Mesenchymal stem cell (in vitro differentiated cells and primary cell): Measurements from ENCODE around the gene PARD3.

ENCODE experiments used
- DNase-seq: peaks from one replicate; pipeline ENCODE4 v3.0.0-alpha.2; 2013
- H2AFZ ChIP-seq: one replicate; pipeline ENCODE4 v1.6.1; 2013; ENCODE audit warnings: low read depth, mild to moderate bottlenecking, control low read depth, inconsistent platforms, low read length, moderate library complexity
- H2AK5ac ChIP-seq: 2 replicates; pipeline ENCODE4 v1.6.1; 2013; ENCODE audit warnings: low read length, moderate library complexity, mild to moderate bottlenecking, inconsistent platforms; ENCODE audit not compliant: severe bottlenecking
- H2BK120ac ChIP-seq: one replicate; pipeline ENCODE4 v1.6.1; 2013; ENCODE audit warnings: low read depth, mild to moderate bottlenecking, inconsistent platforms, low read length, moderate library complexity
- H2BK12ac ChIP-seq, 2 experiments: one replicate each; pipeline ENCODE4 v1.6.1; 2013; ENCODE audit warnings: inconsistent platforms in 2 of 2, low read length in 2 of 2, mild to moderate bottlenecking in 2 of 2, moderate library complexity in 2 of 2, control low read depth in 1 of 2
- H2BK15ac ChIP-seq: one replicate; pipeline ENCODE4 v1.6.1; 2013; ENCODE audit warnings: mild to moderate bottlenecking, low read depth, inconsistent platforms; ENCODE audit not compliant: poor library complexity, severe bottlenecking
- H2BK5ac ChIP-seq: 2 replicates; pipeline ENCODE4 v1.6.1; 2013; ENCODE audit warnings: low read depth, mild to moderate bottlenecking, low read length, control low read depth, inconsistent platforms; ENCODE audit not compliant: poor library complexity, severe bottlenecking
- H3K14ac ChIP-seq, 2 experiments: one replicate each; pipeline ENCODE4 v1.6.1; 2013; ENCODE audit warnings: inconsistent platforms in 2 of 2, low read length in 2 of 2, control low read depth in 1 of 2, mild to moderate bottlenecking in 1 of 2, moderate library complexity in 1 of 2
- H3K18ac ChIP-seq, 2 experiments: one replicate each; pipeline ENCODE4 v1.6.1; 2013; ENCODE audit warnings: inconsistent platforms in 2 of 2, low read length in 2 of 2, control low read depth in 1 of 2, low read depth in 1 of 2, mild to moderate bottlenecking in 1 of 2
- H3K23ac ChIP-seq, 2 experiments: one replicate each; pipeline ENCODE4 v1.6.1; 2013; ENCODE audit warnings: inconsistent platforms in 2 of 2, low read length in 2 of 2, mild to moderate bottlenecking in 2 of 2, moderate library complexity in 2 of 2, control low read depth in 1 of 2
- H3K27ac ChIP-seq: 2 replicates; pipeline ENCODE4 v1.5.1; 2013; ENCODE audit warnings: mild to moderate bottlenecking, moderate library complexity, low read length, control low read depth, inconsistent platforms; ENCODE audit not compliant: poor library complexity, severe bottlenecking
- H3K27me3 ChIP-seq, 2 experiments: 2 replicates each; pipeline versions ENCODE4 v1.6.1 to v1.7.0; 2013; ENCODE audit warnings: low read length in 2 of 2, mild to moderate bottlenecking in 2 of 2, moderate library complexity in 2 of 2, control low read depth in 1 of 2, inconsistent platforms in 1 of 2; ENCODE audit not compliant: control insufficient read depth in 1 of 2, insufficient read depth in 1 of 2
- H3K36me3 ChIP-seq, 2 experiments: 2 replicates each; pipeline versions ENCODE4 v1.6.1 to v1.7.0; 2013; ENCODE audit warnings: low read length in 2 of 2, control low read depth in 1 of 2, inconsistent platforms in 1 of 2, low read depth in 1 of 2, mild to moderate bottlenecking in 1 of 2; ENCODE audit not compliant: insufficient read depth in 2 of 2, control insufficient read depth in 1 of 2
- H3K4ac ChIP-seq, 2 experiments: one replicate each; pipeline ENCODE4 v1.6.1; 2013; ENCODE audit warnings: inconsistent platforms in 2 of 2, low read length in 2 of 2, mild to moderate bottlenecking in 2 of 2, moderate library complexity in 2 of 2, control low read depth in 1 of 2, low read depth in 1 of 2
- H3K4me1 ChIP-seq: 2 replicates; pipeline ENCODE4 v1.6.1; 2013; ENCODE audit warnings: low read depth, low read length, control low read depth; ENCODE audit not compliant: control insufficient read depth, insufficient read depth
- H3K4me2 ChIP-seq: 2 replicates; pipeline ENCODE4 v1.6.1; 2013; ENCODE audit warnings: low read length, mild to moderate bottlenecking, inconsistent platforms; ENCODE audit not compliant: poor library complexity, severe bottlenecking
- H3K4me3 ChIP-seq, 2 experiments: 2 replicates each; pipeline versions ENCODE4 v1.5.1 to v1.7.0; 2013; ENCODE audit warnings: low read length in 2 of 2, mild to moderate bottlenecking in 2 of 2, control low read depth in 1 of 2, low read depth in 1 of 2; ENCODE audit not compliant: insufficient read depth in 1 of 2
- H3K79me1 ChIP-seq: replicated peaks from 2 replicates; pipeline ENCODE4 v1.6.1; 2013; ENCODE audit warnings: mild to moderate bottlenecking, control low read depth, low read length, inconsistent platforms; ENCODE audit not compliant: poor library complexity, severe bottlenecking
- H3K9ac ChIP-seq: 2 replicates; pipeline ENCODE4 v1.7.0; 2013; ENCODE audit warnings: mild to moderate bottlenecking, low read length, moderate library complexity
- H3K9me3 ChIP-seq: 2 replicates; pipeline ENCODE4 v1.7.0; 2013; ENCODE audit warnings: mild to moderate bottlenecking, low read length; ENCODE audit not compliant: control insufficient read depth
- H4K8ac ChIP-seq: one replicate; pipeline ENCODE4 v1.6.1; 2013; ENCODE audit warnings: inconsistent platforms, mild to moderate bottlenecking, low read length, moderate library complexity
- H4K91ac ChIP-seq: one replicate; pipeline ENCODE4 v1.6.1; 2013; ENCODE audit warnings: mild to moderate bottlenecking, low read length, inconsistent platforms
- WGBS: methylation state at CpG from one replicate; pipeline ENCODE4 v1.1.7; 2013; ENCODE audit warnings: mixed read lengths; 5-methylcytosine and 5-hydroxymethylcytosine counted together

Gene PARD3

DNA sequence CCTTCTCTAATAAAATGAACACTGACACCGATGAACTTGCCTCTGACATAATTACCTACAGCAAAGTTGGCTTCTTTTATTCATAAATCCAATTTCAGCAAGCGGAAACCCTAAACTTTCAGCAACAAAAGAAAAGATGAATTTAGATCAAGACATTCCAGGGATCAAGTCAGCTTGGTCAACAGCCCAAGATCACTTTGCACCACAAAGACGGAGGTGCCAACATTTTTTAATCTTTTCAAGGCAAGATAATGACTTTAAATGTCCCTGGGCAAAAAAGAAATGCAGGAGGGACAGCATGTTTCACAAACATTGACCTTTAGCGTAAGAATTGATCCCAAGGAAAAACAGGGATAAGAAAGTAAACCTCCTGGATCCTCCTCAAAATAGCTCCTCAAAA, 636.9 kb downstream of the PARD3 start:
- H4K8ac ChIP-seq = no peak overlapping the region
- no peak overlapping the region for H2BK120ac ChIP-seq
- no peak overlapping the region for H3K4ac ChIP-seq
- H3K9me3 ChIP-seq = no peaks in the 10 kb centered on the region
- H3K27ac ChIP-seq = no peak overlapping the region
- DNase-seq = no peak
- 95% methylated on average over 4 of the region's 4 CpGs for WGBS
- H3K36me3 ChIP-seq = no peaks in the 10 kb centered on the region
- no peak overlapping the region for H2BK15ac ChIP-seq
- no peak overlapping the region for H3K23ac ChIP-seq
- peaks cover 16% of the 10 kb centered on the region for H3K79me1 ChIP-seq
- no peak overlapping the region for H3K9ac ChIP-seq
- H2AK5ac ChIP-seq = no peak overlapping the region
- no peak overlapping the region for H3K14ac ChIP-seq
- no peak overlapping the region for H3K4me2 ChIP-seq
- peaks cover 8% of the 10 kb centered on the region for H3K4me1 ChIP-seq
- H2BK12ac ChIP-seq = no peak overlapping the region
- no peak overlapping the region for H3K4me3 ChIP-seq
- no peak overlapping the region for H4K91ac ChIP-seq
- no peak overlapping the region for H3K18ac ChIP-seq
- H2AFZ ChIP-seq = no peak overlapping the region
- H2BK5ac ChIP-seq = no peak overlapping the region
- H3K27me3 ChIP-seq = no peaks in the 10 kb centered on the region

DNA sequence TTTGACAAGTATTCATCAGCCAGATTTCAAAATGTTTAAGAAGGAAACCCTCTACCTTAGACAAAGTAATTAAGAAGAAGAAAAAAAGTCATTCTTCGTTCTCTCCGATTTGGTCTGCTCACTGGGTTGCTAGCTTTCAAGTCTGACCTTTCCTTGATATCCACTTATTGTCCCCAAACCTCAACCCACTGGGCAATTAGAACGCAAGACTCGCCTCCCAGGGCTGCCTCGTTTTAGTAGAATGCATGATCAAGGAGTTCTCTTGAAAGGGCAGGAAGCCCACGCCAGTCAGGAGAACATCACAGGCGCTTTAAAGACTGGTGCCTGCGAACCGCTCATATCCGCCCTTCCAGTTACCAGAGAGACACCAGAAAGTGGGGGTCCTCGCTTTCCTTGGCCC, 637.7 kb downstream of the PARD3 start:
- Histone ChIP-seq H3K14ac (no peak overlapping the region), H2BK15ac (no peak overlapping the region), H3K4ac (no peak overlapping the region), H2BK120ac (no peak overlapping the region), H3K9ac (no peak overlapping the region), H2AK5ac (no peak overlapping the region), H3K4me2 (no peak overlapping the region), H2BK12ac (no peak overlapping the region), H3K27ac (no peak overlapping the region), H3K27me3 (no peaks in the 10 kb centered on the region), H3K36me3 (no peaks in the 10 kb centered on the region), H3K4me1 (peaks cover 8% of the 10 kb centered on the region), H3K4me3 (no peak overlapping the region), H4K8ac (no peak overlapping the region), H3K23ac (no peak overlapping the region), H3K18ac (no peak overlapping the region), H2AFZ (no peak overlapping the region), H4K91ac (no peak overlapping the region), H2BK5ac (no peak overlapping the region), H3K79me1 (peaks cover 18% of the 10 kb centered on the region), H3K9me3 (no peaks in the 10 kb centered on the region)
- 83% methylated on average over 11 of the region's 11 CpGs for WGBS
- no peak for DNase-seq

DNA sequence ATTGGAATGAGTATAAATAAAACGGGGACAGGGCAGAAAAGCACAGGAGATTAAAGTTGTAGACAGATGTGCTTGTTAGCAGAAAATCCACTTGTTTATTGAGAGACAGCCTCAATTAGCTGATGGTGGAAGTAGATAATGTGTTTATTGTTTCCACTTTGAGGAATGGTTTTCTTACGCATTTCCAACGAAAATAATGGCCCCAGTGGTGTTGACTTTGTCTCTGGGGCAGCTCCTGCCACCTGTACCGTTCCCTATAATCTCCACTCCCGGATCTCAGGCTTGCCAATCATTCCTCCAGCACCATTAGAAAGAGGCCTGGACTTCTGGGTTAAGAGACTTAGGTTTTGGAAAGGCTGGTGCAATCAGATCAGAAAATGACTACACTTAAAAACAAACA, 638.7 kb downstream of the PARD3 start:
- no peaks in the 10 kb centered on the region for H3K36me3 ChIP-seq
- no peak overlapping the region for H3K18ac ChIP-seq
- H3K4me2 ChIP-seq = no peak overlapping the region
- H3K14ac ChIP-seq = no peak overlapping the region
- H2BK15ac ChIP-seq = no peak overlapping the region
- no peak overlapping the region for H3K4ac ChIP-seq
- H2AK5ac ChIP-seq = no peak overlapping the region
- H4K91ac ChIP-seq = no peak overlapping the region
- H3K27me3 ChIP-seq = no peaks in the 10 kb centered on the region
- H3K79me1 ChIP-seq = peaks cover 16% of the 10 kb centered on the region
- no peak overlapping the region for H2BK120ac ChIP-seq
- H3K27ac ChIP-seq = no peak overlapping the region
- H2AFZ ChIP-seq = no peak overlapping the region
- H3K9me3 ChIP-seq = no peaks in the 10 kb centered on the region
- no peak overlapping the region for H4K8ac ChIP-seq
- no peak overlapping the region for H3K23ac ChIP-seq
- no peak overlapping the region for H2BK5ac ChIP-seq
- 43% methylated on average over 3 of the region's 5 CpGs for WGBS
- no peak for DNase-seq
- no peak overlapping the region for H3K4me3 ChIP-seq
- H2BK12ac ChIP-seq = peak overlapping the region in 1 of 2 experiments; percentile 42
- peaks cover 9% of the 10 kb centered on the region for H3K4me1 ChIP-seq
- H3K9ac ChIP-seq = no peak overlapping the region

DNA sequence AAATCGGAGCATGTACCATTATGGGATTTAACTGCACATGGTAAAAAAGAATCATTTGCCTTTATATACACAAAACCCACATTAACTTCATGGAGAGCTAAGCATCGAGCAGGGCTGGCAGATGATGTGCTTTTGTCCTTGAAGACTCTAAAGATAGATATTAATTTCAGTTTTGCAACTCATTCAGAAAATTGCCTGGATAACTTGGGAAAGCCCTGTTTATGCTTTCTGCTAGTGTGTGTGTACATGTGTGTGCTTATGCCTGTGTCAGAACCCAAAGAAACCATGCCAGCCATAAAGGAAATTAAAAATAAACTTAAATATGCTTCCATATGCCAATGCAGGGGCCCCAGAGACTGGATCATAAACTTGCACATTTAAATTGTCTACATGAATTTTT, 640.0 kb downstream of the PARD3 start:
- Histone ChIP-seq H3K79me1 (peaks cover 18% of the 10 kb centered on the region), H2BK15ac (no peak overlapping the region), H3K14ac (no peak overlapping the region), H3K4me1 (peaks cover 6% of the 10 kb centered on the region), H4K91ac (no peak overlapping the region), H4K8ac (no peak overlapping the region), H3K9ac (no peak overlapping the region), H3K18ac (no peak overlapping the region), H3K36me3 (no peaks in the 10 kb centered on the region), H3K4ac (no peak overlapping the region), H3K4me2 (no peak overlapping the region), H2BK5ac (no peak overlapping the region), H2AFZ (no peak overlapping the region), H3K4me3 (no peak overlapping the region), H3K27me3 (no peaks in the 10 kb centered on the region), H2AK5ac (no peak overlapping the region), H3K27ac (no peak overlapping the region), H3K9me3 (no peaks in the 10 kb centered on the region), H2BK120ac (no peak overlapping the region), H3K23ac (no peak overlapping the region), H2BK12ac (no peak overlapping the region)
- DNase-seq = no peak
- 100% methylated on average over 1 of the region's 2 CpGs for WGBS
